Hematopoietic multipotent progenitor cell treated with erythropoietin and hydrocortisone succinate and interleukin-3 and kit ligand, for 6 days (in vitro differentiated cells): ENCODE data around the gene LNX1.
"Not testable (repeated sequence)": the region's sequence is repeated elsewhere in the genome, so short reads cannot be mapped to it uniquely, and the experiment has no call there.

ENCODE experiments used
- DNase-seq: peaks from one replicate; pipeline ENCODE4 v3.0.0-alpha.2; 2015

LNX1 gene

GRCh38 chr4:53490161-53490956, 100.9 kb downstream of the LNX1 start:
- no peak for DNase-seq

DNA sequence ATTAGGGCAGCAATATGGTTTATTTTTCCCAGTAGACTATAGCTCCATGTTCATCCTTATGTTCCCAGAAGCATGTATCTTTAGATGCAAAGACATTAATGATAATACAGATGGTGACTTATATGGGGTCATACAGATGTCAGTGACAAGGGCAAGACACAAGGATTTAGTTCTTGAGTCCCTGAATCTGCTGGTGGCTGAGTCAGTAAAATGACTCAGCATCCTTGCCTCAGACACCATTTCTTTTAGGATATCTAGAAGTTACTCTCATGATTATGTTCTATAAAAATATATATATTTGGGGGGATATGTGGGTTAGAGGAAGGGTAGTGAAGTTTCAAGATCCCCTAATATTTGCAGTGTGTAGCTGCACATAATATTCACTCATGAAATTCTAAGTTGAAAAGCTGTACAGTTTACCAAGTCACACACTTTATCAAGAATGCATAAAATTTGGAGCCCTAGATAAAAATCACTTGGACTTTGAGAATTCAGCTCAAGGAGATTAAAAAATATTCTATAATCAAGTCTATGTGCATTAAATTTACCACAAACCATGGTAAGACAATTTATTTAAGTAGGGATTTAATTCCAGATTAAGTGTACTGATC, 101.9 kb downstream of the LNX1 start:
- peak; percentile 15 for DNase-seq

GRCh38 chr4:53487766-53488165, 103.5 kb downstream of the LNX1 start:
- no peak for DNase-seq

- DNase-seq = no peak
Measured at GRCh38 chr4:53485658-53486040, 105.6 kb downstream of the LNX1 start.

GRCh38 chr4:53484911-53485657, 106.2 kb downstream of the LNX1 start:
- no peak for DNase-seq

DNA sequence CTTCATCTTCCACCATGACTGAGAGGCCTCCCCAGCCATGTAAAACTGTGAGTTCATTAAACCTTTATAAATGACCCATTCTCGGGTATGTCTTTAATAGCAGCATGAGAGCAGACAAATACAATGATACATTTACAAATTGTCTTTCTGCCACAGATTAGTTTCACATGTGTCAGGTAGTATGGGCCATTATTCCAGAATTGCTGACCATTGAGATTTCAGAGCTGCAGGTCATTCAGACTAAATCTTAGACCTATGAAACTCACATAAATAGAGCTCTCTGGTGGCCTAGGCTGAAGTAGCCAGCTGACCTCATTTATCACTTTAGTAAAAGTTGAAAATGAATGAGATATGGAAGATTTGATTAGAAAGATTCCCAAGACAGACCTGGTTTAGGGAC, 108.0 kb downstream of the LNX1 start:
- no peak for DNase-seq

DNA sequence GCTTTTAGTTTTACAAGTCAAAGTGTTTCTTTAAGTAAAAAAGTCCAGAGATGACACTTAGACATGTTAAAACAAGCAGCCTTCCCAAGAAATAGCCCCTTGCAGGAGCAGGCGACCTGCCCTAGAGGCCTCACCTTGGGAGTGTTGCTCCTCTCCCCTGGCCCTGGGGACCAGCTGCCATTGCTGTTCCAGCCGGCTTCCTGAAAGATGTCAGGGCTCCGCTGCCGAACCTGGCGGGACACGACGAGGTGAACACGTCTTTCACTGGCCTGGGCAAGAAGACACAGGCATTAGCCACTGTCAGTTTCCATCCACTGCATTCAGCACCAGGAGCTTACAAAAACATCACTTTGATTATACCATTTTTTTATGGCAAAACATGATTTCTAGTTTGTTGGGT, 109.7 kb downstream of the LNX1 start:
- no peak for DNase-seq

GRCh38 chr4:53480909-53481308, 110.4 kb downstream of the LNX1 start:
- no peak for DNase-seq

- DNase-seq = no peak
Measured at GRCh38 chr4:53479736-53480525, 111.4 kb downstream of the LNX1 start.

DNA sequence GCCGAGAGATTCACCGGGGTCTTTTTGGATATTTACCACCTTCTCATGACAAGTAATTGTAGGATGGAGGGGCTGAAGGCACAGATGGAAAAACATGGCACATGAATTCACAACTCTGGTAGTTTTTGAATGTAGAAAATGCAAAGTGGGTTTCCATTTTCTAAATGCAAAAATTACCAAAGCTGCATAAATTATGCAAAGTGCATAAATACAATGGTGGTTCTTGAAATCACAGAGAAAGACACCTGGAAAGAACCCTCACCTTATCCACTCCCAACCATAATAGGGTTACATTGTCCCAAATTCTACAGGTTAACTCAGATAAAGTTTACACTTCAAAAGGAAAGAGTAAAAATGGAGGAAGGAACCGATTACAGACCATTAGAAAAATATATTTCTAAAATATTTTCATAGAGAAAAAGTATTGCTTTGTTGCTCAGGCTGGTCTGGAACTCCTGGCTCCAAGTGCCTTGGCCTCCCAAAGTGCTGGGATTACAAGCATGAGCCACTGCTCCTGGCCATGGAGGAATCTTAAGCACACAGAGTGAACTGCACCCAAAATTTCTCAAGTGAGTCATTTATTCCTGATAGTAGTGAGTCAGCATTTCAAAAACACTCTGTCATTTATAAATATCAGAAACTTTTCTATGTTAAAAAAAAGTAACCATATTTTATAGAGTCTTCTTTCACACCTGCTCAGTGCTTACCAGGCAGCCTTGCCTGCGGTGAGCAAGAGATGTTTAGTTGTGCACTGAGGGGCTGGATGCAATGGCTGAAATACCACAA, 112.4 kb downstream of the LNX1 start:
- no peak for DNase-seq

DNA sequence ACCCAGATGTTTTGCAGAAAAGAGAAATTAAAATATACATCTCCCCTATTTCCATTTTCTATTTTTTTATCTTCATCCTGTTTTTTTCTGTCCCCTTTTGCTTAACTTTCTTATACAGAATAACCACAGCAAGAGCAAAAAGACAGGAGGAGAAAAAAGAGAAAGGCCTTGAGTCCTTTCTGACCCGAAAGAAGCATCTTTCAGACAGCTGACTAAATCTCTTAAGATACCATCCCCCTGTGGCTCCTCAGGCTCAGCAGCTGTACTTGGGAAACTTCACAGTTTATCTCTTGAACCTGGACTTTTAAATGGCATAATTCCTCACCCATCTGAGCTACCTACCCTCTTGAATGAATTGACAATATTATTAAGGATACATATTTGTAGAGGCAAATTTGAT, 113.7 kb downstream of the LNX1 start:
- DNase-seq = peak; percentile 36

- no peak for DNase-seq
Measured at GRCh38 chr4:53477038-53477565, 114.2 kb downstream of the LNX1 start.

DNA sequence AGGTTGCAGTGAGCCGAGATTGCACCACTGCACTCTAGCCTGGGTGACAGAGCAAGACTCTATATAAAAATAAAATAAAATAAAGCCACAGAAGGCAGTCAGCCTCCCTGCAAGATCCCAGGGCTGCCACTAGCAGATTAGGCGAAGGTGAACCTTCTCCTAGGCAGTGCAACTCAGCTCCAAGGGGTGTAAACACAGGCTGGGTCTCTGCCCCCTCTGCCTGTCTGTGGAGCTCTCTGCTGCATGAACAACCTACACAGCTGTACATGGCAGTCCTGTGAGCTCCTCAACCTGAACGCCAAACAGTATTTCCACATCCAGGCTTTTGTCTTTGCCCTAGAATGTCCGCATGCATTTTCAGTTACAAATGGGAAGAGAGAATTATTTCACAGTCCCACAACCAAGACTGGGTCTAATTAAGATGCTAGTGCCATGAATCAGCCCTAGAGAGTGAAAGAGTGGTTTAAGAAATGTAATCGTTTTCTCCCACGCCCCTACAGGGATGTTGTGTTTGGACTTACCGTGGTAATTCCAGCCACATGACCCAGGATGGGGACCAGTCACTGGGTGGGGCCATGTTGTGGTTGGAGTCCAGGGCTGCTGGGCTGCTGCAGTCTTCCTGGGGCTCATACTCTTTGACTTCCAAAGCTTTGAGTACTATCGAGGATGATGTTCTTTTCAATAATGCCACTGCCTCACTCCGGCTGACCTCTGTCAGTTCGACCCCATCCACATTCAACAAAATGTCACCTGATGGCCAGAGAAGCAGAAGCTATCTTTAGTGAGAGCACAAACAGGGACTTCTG, 114.9 kb downstream of the LNX1 start:
- DNase-seq = peak; percentile 16

DNA sequence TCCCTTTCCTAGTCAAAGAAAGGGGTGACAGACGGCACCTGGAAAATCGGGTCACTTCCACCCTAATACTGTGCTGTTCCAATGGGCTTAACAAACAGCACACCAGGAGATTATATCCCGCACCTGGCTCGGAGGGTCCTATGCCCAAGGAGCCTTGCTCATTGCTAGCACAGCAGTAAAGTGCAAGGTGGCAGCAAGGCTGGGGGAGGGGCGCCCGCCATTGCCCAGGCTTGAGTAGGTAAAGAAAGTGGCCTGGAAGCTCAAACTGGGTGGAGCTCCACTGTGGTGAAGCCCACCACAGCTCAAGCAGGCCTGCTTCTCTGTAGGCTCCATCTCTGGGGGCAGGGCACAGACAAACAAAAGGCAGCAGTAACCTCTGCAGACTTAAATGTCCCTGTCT, 124.7 kb downstream of the LNX1 start:
- not testable (repeated sequence) for DNase-seq

- DNase-seq = no peak
Measured at GRCh38 chr4:53465891-53466290, 125.4 kb downstream of the LNX1 start.

- no peak for DNase-seq
Measured at GRCh38 chr4:53465281-53465680, 126.0 kb downstream of the LNX1 start.

GRCh38 chr4:53463340-53463739, 127.9 kb downstream of the LNX1 start:
- no peak for DNase-seq

GRCh38 chr4:53461244-53461643, 130.0 kb downstream of the LNX1 start:
- no peak for DNase-seq

DNA sequence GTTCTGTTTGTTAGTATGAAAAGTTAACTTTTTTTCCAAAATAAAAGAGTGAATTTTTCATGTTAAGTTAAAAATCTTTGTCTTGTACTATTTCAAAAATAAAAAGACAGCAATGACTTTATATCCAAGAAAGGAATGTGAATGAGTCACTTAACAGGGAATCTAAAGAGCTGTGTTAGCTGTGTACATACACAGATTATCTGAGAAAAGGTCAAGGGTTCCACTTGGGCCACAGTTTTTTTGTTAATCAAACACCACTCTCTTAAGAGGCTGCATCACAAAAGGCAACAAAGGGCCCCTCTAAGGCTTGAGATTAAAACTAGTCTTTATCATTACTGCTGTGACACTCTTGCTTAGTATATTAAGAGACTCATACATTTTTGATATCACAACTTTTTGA, 131.7 kb downstream of the LNX1 start:
- no peak for DNase-seq

DNA sequence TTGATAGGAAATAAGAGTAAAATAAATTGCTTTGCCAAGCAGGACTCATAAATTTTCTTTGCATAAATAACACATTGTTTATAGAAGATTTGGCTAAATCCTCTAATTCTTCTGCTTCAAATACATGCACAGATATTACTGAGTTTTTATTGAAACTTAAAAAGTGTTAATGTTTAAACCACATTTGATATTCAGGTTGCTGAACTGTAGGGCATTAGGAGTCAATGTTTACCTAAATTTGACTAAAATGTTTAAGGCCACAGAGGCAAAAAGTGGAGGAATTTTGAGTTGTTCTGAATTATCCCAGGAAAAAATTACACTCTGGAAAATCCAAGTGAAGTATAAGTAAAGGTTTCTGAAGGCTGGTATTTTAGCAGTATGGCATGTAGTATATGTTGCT, 135.1 kb downstream of the LNX1 start:
- no peak for DNase-seq

DNA sequence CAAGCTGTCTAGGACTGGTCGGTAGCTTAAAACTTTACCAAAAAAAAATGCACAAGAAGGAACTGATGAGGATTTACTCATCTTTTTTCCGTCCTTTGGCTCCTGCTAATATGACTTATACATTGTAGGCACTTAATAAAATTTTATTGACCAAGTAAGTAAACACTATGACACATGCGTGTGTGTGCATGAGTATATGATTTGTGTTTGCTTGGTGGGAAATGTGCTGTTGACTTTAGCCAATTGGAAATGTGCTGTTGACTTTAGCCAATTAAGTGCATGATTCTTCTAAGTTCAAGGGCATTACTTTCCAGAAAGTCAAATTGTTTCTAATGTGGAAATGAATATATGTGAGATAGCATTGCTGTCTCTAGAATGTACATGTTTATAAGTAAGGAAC, 135.5 kb downstream of the LNX1 start:
- no peak for DNase-seq
